Loucy (cell line): Measurements from ENCODE around the gene JSRP1.

Experiments used
- EZH2phosphoT487 ChIP-seq: fragments of 200-600 bp; IDR thresholded peaks from 2 replicates; pipeline ENCODE4 v1.6.1; 2018; ENCODE audit warnings: antibody characterized with exemption, mild to moderate bottlenecking, moderate library complexity, borderline replicate concordance
- TF ChIP-seq, protein P1 (sequence below): fragments of 200-600 bp; sonication (generic); conservative IDR thresholded peaks from 2 replicates; pipeline ENCODE4 v1.5.1; 2014; ENCODE audit warnings: mild to moderate bottlenecking, antibody characterized with exemption, low read length

DNA sequence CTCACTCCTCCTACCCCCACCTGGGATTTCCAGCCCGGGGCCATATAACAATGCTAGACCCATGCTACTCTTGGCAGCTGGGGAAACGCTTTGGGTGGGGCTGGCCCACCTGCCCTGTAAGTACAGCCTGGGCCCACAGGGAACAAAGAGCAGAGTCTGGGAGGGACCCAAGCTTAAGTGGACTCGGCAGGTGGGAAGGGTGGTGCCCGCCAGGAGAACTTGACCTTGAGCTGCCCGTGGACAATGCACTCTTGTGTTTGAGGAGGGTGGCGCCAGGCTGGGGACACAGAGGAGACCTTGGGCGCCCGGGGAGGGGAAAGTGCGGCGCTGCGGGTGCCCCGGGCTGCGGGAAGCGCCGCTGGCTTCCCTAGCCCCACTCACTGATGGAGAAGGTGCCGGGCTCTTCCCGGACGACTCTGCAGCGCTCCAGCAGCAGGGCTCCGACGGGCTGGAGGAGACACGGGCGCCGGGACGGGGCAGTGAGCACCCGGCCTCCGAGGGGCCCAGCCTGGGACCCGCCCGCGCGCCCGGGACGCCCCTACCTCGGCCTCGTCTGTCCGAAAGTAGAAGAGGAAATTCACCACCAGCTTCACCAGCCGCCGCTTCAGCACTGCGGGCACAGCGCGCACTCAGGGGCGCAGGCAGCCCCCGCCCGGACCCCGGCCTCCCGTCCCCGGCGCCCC, 20.7 kb downstream of the JSRP1 start:
- TF ChIP-seq, protein P1, sequence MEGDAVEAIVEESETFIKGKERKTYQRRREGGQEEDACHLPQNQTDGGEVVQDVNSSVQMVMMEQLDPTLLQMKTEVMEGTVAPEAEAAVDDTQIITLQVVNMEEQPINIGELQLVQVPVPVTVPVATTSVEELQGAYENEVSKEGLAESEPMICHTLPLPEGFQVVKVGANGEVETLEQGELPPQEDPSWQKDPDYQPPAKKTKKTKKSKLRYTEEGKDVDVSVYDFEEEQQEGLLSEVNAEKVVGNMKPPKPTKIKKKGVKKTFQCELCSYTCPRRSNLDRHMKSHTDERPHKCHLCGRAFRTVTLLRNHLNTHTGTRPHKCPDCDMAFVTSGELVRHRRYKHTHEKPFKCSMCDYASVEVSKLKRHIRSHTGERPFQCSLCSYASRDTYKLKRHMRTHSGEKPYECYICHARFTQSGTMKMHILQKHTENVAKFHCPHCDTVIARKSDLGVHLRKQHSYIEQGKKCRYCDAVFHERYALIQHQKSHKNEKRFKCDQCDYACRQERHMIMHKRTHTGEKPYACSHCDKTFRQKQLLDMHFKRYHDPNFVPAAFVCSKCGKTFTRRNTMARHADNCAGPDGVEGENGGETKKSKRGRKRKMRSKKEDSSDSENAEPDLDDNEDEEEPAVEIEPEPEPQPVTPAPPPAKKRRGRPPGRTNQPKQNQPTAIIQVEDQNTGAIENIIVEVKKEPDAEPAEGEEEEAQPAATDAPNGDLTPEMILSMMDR: no peak
- no peak for TF ChIP-seq EZH2phosphoT487
